ENCODE measurements around the gene CAPG.

- TF ChIP-seq CTCF (IDR thresholded peaks at IDR 0.05) (no peak), TCF7 (CRISPR knock-in tag; IDR thresholded peaks at IDR 0.05; ENCODE audit: low read depth) (no peak)
- TF ChIP-seq, protein P1, sequence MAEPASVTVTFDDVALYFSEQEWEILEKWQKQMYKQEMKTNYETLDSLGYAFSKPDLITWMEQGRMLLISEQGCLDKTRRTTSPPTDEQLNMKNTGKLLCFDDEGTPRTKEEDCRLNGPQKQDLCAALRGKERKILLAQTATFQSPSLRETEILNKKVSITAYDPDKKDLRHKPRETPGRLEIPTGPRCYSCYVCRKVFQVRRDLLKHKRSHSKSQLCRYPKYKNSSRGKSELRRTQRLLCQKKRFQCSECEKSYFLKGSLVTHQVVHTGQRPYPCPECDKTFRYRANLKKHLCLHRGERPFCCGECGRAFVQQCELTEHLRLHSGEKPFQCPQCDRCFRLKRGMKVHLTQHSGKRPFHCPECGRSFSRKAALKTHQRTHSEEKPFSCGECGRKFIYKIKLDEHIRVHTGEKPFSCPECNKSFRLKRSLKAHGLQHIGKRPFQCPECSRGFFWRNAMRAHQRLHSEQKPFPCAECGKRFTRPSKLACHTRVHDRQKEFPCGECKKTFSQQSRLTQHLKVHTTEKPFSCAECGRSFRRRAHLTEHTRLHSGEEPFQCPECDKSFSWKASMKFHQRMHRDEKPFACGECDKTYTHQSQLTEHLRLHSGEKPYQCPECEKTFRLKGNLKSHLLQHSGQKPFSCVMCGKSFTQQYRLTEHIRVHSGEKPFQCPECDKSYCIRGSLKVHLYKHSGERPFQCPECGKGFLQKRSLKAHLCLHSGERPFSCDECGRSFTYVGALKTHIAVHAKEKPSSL (CRISPR knock-in tag; conservative IDR thresholded peaks at IDR 0.05): no peak
These were observed 22.4 kb downstream of the CAPG start for GRCh38 chr2:85387754-85388153.

All from WTC11 (cell line).